HG03469 (cell line): ENCODE data around the gene NKD2.

ENCODE experiments used
- ATAC-seq: cut with Tn5 transposase; IDR thresholded peaks from one replicate; pipeline ENCODE4 v1.9.1; 2021; ENCODE audit warnings: mild to moderate bottlenecking, moderate library complexity, moderate number of reproducible peaks; ENCODE audit not compliant: unreplicated experiment

Gene NKD2

DNA sequence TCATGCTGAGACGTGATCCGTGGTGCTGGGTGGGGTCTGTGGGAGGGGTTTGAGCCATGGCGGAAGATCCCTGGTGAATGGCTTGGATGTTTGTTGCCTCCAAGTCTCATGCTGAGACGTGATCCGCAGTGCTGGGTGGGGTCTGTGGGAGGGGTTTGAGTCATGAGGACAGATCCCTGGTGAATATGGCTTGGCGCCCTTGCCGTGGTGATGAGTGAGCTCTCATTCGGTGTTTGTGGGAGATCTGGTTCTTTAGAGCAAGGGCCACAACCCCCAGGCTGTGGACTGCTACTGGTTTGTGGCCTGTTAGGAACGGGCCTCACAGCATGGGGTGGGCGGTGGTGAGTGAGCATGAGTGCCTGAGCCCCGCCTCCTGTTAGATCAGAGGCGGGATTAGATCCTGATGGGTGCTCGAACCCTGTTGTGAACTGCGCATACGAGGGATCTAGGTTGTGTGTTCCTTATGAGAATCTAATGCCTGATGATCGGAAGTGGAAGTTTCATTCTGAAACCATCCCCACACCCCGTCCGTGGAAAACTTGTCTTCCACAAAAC is 31.2 kb downstream of the NKD2 start:
- no peak for ATAC-seq

DNA sequence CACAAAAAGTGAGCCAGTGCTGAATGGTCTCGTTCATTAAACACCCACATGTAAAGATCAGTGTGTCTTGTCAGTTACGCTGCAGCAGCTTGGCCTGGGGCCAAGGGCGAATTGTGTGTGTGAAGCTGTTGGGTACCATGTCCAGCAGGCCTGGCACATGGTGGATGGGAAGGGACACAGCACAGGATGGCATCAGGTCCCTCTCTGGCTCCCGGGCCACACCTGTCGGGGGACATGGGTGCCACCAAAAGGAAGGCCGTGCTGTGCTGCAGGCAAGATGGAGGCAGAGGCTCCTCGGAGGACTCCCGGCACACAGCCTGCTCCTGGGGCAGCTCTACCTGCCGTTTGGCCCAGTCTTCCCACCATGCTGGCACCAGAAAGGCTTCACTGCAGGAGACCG is 32.0 kb downstream of the NKD2 start:
- no peak for ATAC-seq

DNA sequence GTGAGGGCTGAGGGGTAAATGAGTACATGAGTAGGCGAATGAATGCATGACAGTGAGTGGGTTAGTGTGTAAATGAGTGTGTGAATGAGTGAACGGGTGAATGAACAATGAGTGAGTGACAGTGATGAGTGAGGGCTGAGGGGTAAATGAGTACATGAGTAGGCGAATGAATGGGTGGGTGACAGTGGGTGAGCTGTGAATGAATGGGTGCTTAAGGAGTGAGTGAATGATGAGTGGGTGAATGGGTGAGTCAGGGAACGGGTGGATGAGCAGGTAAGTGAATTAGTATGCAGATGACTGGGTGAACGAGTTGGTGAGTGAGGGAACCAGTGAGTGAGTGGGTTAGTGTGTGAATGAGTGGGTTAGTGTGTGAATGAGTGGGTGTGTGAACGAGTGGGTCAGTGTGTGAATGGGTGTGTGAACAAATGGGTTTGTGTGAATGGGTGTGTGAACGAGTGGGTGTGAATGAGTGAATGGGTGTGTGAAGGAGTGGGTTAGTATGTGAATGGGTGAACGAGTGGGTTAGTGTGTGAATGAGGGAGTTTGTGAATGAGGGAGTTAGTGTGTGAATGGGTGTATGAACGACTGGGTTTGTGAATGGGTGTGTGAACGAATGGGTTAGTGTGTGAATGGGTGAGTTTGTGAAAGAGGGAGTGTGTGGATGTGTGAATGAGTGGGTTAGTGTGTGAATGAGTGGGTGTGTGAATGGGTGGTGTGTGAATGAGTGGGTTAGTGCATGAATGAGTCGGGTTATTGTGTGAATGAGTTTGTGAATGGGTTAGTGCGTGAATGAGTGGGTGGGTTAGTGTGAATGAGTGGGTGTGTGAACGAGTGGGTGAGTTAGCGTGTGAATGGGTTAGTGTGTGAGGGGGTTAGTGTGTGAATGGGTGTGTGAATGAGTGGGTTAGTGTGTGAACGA is 32.9 kb downstream of the NKD2 start:
- no peak for ATAC-seq

DNA sequence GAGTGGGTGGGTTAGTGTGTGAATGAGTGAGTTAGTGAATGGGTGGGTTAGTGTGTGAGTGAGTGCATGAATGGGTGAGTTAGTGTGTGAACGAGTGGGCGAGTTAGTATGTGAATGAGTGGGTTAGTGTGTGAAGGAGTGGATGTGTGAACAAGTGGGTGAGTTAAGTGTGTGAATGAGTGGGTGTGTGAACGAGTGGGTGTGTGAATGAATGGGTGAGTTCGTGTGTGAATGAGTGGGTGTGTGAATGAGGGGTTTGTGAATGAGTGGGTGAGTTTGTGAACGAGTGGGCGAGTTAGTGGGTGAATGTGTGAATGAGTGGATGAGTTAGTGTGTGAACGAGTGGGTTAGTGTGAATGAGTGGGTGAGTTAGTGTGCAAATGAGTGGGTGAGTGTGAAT is 34.0 kb downstream of the NKD2 start:
- no peak for ATAC-seq

DNA sequence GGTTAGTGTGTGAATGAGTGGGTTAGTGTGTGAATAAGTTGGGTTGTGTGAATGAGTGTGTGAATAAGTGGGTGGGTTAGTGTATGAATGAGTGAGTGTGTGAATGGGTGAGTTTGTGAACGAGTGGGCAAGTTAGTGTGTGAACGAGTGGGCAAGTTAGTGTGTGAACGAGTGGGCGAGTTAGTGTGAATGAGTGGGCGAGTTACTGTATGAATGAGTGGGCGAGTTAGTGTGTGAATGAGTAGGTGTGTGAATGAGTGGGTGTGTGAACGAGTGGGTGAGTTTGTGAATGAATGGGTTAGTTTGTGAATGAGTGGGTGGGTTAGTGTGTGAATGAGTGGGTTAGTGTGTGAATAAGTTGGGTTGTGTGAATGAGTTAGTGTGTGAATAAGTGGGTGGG is 34.7 kb downstream of the NKD2 start:
- ATAC-seq: no peak

DNA sequence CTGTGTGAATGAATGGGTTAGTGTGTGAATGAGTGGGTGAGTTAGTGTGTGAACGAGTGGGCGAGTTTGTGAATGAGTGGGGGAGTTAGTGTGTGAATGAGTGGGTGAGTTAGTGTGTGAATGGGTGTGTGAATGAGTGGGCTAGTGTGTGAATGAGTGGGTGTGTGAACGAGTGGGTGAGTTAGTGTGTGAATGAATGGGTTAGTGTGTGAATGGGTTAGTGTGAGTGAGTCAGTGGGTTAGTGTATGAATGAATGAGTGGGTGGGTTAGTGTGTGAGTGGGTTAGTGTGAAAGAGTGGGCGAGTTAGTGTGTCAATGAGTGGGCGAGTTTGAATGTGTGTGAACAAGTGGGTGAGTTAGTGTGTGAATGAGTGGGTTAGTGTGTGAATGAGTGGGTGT is 35.5 kb downstream of the NKD2 start:
- no peak for ATAC-seq

DNA sequence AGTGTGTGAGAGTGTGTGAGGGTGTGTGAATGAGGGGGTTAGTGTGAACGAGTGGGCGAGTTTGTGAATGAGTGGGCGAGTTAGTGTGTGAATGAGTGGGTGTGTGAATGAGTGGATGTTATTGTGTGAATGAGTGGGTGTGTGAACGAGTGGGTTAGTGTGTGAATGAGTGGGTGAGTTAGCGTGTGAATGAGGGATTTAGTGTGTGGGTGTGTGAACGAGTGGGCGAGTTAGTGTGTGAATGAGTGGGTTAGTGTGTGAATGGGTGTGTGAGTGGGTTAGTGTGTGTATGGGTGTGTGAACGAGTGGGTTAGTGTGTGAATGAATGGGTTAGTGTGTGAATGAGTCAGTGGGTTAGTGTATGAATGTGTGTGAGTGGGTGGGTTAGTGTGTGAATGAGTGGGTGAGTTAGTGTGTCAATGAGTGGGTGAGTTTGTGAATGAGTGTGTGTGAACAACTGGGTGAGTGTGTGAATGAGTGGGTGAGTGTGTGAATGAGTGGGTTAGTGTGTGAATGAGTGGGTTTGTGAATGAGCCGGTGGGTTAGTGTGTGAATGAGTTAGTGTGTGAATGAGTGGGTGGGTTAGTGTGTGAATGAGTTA is 37.5 kb downstream of the NKD2 start:
- ATAC-seq: no peak

DNA sequence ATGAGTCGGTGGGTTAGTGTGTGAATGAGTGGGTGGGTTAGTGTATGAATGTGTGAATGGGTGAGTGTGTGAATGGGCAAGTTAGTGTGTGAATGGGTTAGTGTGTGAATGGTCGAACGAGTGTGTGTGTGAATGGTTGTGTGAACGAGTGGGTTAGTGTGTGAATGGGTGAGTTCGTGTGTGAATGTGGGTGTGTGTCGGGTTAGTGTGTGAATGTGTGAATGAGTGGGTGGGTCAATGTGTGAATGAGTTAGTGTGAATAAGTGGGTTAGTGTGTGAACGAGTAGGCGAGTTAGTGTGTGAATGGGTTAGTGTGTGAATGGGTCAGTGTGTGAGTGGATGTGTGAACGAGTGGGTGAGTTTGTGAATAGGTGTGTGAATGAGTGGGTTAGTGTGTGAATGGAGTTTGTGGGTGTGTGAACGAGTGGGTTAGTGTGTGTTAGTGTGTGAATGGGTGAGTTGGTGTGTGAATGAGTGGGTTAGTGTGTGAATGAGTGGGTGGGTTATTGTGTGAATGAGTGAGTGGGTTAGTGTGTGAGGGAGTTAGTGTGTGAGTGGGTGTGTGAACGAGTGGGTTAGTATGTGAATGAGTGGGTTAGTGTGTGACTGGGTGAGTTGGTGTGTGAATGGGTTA is 38.8 kb downstream of the NKD2 start:
- no peak for ATAC-seq

DNA sequence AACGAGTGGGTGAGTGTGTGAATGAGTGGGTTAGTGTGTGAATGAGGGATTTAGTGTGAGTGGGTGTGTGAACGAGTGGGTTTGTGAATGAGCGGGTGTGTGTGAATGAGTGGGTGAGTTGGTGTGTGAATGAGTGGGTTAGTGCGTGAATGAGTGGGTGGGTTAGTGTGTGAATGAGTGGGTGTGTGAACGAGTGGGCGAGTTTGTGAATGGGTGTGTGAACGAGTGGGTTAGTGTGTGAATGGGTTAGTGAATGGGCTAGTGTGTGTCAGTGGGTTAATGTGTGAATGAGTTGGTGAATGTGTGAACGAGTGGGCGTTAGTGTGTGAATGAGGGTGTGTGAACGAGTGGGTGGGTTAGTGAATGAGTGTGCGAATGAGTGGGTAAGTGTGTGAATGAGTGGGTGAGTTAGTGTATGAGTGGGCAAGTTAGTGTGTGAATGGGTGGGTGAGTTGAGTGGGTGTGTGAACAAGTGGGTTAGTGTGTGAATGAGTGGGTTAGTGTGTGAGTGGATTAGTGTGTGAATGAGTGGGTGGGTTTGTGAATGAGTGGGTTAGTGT is 39.6 kb downstream of the NKD2 start:
- no peak for ATAC-seq

DNA sequence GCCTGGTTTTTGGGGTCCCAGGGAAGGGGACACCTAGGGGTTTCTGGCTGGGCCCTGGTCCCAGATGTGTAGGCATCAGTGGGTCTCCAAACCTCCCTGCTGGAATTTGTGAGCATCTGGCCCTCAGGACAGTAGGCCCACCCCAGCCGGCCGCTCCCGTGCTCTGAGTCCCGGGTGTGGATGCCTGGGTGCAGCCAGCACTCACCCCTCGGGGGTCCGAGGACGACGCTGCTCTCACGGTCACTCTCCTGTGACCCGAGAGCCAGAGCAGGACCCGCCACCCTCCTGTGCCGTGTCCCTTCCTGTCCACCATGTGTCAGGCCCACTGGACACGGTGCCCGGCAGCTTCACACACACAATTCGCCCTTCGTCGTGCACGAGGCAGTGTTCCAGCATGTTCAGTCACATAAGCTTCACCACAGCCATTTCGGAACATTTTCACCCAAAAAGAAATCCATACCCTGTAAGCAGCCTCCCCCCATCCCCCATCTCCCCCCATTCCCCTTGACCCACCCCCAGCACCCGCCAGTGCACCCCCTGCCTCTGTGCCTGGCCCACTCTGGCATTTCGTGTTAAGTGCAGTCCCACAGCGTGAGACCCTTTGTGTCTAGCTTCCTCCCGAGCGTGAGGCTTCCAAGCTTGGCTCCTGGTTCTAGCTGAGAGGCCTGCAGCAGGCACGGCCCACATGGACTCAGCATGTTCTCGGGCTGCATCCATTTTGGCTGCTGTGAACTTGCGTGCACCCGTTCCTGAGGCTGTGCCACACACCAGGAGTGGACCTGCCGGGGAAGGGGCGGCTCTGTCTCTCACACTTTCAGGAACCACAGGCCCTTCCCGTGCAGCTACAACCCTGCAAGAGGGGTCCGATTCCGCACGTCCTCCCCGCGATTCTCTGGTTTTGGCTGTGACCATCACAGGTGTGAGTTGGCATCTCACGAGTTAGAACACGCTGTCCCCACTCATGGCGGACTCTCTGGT is 40.5 kb downstream of the NKD2 start:
- no peak for ATAC-seq

DNA sequence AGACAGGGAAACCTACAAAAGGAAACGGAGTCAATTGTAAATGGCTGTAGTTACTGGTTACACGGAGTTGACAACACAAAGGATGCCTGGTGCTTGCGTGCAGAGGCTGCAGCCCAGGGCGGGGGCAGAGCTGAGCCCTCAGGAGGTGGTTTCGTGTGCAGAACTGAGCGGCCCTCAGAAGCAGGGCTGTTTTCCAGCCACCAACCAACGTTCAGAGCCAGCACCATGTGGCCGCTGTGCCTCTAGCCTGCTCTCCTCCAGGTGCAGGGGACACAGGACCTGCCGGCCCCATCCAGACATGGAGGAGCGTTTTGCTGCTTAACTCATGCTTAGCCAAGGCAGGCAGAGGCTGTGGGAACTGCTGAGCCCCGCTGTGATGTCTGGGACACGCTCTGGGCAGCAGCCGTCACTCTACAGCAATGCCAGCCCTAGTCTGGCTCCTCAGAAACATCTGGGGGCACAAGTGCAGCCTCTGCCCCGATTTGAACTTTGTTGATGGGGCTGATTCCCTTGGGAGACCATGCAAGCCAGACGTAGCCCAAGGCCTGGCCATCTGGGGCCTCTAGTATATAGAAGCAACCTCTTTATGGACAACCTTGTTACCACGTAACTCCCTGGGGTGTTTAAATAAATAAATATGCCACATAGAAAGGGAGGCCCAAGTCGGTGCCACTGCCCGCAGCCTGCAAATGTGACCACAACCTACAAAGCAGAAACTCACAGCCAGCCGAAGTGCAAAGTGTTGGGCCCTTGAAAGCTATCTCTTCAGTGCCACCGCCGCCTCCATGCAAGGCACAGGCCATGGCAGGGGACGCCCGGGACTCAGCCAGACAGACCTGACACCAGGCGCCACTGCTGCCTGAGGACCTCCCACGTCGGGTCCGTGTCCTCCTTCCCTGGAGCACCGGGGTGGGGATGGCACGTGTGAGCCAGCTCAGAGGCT is 42.1 kb downstream of the NKD2 start:
- ATAC-seq: no peak

DNA sequence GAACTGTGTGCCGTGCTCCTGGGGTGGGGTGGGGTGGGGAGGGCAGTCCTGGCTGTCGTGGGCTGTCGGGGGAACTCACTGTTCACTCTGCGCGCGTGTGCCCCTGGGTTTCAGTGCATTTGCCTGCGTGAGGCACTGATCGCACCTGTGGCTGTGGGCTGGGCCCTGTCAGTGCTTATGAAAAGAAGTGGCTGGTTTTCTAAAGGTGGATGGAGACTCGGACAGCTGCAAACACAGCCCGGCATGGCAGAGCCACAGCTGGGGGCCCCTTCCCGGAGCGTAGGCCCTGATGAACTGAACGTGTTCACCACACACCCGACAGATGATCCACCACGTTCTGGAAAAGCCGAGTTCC is 42.7 kb downstream of the NKD2 start:
- ATAC-seq: no peak

DNA sequence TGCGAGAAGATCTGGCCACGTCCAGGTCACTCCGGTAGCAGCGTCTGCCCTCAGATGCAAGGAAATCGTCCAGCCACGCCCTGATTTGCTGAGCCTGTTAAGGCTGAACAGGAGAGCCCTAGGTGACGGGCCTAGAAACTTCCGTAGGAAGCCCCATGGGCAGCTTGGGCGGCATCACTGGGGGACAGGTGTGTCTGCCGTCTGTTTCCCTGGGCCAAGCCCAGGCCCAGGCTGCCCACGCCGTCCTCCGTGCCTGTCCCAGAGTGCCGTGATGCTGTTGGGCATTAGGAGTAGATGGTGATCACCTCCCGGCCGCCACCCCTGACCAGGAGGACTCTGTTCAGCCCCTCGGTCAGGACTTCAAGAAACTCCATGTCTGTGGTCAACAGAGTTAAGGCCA is 43.5 kb downstream of the NKD2 start:
- no peak for ATAC-seq

DNA sequence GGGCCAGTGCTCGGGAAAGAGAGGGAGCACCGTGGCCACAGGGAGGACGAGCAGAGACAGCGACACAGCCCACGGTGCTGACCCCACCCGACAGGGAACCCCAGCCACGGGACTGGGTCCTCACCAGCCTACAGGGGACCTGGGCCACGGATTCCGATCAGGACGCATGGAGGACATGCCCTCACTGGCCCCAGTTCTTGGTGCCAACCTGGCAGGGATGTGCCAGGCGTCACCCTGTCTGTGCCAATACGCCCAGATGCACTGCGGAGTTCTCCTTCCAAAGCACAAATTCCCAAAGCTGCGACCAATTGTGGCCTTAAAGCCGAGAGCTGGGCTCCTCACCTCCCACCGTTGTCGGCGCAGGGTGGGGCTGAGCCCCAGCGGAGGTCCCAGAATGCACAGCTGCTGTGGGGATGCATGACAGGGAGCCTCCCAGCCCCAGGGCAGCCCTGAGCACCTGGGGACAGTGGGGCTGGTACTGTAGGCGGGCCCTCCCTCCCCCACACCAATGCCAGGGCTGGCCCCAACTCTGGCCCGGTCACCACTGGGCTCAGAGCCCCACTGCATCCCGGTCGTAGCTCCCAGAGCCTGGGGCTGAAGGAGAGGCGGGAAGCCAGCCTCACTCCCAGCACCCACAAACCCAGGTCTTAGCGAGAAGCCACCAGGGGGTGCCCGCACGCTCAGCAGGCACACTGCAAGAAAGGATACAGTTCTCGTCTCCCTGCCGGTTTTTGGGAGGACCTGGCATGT is 44.2 kb downstream of the NKD2 start:
- no peak for ATAC-seq

DNA sequence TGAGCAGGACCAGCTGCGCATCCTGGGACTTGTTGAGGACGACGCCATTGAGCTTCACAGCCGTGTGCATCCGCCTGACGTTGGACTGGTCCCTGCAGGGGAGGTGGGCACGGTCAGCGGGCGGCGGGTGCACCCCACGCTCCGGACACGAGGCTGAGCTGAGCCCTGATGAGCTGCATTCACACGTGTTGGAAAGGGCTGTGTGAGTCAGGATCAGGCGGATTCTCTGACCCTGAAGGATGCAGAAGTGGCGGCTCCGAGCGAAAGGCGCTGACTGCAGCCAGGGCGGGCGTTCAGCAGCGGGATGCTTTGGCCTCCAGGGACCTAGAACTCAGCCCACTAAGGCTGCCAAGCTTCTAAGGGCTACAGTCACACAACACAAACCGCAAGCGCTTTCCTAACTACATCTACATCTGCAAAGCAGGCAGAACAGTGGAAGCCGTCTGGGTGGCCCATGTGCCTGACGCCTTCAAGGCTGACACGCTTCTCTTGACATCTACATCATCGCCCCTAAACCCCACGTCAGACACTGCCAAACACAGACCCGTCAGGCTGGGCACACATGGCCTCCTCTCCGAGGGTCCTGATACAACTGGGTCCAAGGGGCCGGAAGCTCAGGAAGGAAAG is 44.9 kb downstream of the NKD2 start:
- no peak for ATAC-seq

DNA sequence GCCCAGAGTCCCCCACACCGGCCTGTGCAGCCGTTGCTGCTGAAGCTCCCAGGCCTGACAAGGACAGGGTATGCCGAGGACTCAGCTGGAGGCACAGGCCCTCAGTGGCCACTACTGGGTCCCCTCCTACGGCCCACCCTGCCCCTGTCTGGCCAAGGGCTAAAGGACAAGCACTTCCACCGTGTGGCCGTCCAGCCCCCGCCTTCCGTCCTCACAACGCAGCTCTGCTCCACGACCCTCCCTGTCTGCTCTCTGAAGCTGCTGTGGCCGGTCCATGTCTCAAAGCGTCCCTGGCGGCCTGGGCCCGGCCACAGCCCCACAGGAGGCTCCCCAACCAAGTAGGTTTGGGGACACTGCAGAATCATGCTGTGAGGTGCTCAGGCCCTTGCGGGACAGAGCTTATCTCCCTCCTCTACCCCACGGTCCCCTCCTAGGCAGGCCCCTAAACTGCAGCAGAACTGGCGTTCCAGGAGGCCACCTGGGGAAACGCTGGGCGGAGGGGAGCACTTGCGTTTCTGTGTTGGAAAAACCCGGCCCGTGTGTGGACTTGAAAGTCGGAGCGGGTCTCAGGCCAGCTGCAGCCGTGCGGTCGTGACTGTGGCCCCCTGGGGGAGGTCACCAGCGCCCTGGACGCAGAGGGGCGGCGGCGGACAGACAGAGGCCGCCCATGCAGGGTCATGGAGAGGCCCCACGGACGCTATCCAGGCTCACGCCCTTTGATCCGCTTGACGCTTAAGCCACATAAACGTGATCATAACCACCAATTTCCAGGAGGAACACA is 45.6 kb downstream of the NKD2 start:
- ATAC-seq: no peak
